Ishikawa (cell line): Measurements from ENCODE around the gene NTRK3.

Experiments used
- CEBPB ChIP-seq: IDR thresholded peaks from 2 replicates; pipeline ENCODE4 v1.6.1; 2012
- CREB1 ChIP-seq: IDR thresholded peaks from 2 replicates; pipeline ENCODE4 v1.6.1; 2012; ENCODE audit warnings: low read depth
- EGR1 ChIP-seq: IDR thresholded peaks from 2 replicates; pipeline ENCODE4 v1.6.1; 2012
- EP300 ChIP-seq: IDR thresholded peaks from 2 replicates; pipeline ENCODE4 v1.6.1; 2012; ENCODE audit warnings: borderline replicate concordance
- FOXM1 ChIP-seq: IDR thresholded peaks from 2 replicates; pipeline ENCODE4 v1.6.1; 2012; ENCODE audit warnings: low read depth, borderline replicate concordance
- NFIC ChIP-seq: IDR thresholded peaks from 2 replicates; pipeline ENCODE4 v1.6.1; 2012
- RAD21 ChIP-seq: IDR thresholded peaks from 2 replicates; pipeline ENCODE4 v1.6.1; 2012; ENCODE audit warnings: low read depth
- TAF1 ChIP-seq: IDR thresholded peaks from 2 replicates; pipeline ENCODE4 v1.6.1; 2012; ENCODE audit warnings: low read depth, mild to moderate bottlenecking
- TCF12 ChIP-seq: IDR thresholded peaks from 2 replicates; pipeline ENCODE4 v1.6.1; 2012; ENCODE audit warnings: low read depth
- TEAD4 ChIP-seq: IDR thresholded peaks from 2 replicates; pipeline ENCODE4 v1.6.1; 2012
- YY1 ChIP-seq: IDR thresholded peaks from 2 replicates; pipeline ENCODE4 v1.6.1; 2012; ENCODE audit warnings: low read depth
- ZBTB7A ChIP-seq: IDR thresholded peaks from 2 replicates; pipeline ENCODE4 v1.6.1; 2012; ENCODE audit warnings: low read depth
- TF ChIP-seq, protein P1 (sequence below): IDR thresholded peaks from 2 replicates; pipeline ENCODE4 v1.6.1; 2012
- TF ChIP-seq, protein P2 (sequence below): IDR thresholded peaks from 2 replicates; pipeline ENCODE4 v1.6.1; 2012
- TF ChIP-seq, protein P3 (sequence below): IDR thresholded peaks from 2 replicates; pipeline ENCODE4 v1.6.1; 2012; ENCODE audit warnings: low read depth, mild to moderate bottlenecking

The NTRK3 gene

DNA sequence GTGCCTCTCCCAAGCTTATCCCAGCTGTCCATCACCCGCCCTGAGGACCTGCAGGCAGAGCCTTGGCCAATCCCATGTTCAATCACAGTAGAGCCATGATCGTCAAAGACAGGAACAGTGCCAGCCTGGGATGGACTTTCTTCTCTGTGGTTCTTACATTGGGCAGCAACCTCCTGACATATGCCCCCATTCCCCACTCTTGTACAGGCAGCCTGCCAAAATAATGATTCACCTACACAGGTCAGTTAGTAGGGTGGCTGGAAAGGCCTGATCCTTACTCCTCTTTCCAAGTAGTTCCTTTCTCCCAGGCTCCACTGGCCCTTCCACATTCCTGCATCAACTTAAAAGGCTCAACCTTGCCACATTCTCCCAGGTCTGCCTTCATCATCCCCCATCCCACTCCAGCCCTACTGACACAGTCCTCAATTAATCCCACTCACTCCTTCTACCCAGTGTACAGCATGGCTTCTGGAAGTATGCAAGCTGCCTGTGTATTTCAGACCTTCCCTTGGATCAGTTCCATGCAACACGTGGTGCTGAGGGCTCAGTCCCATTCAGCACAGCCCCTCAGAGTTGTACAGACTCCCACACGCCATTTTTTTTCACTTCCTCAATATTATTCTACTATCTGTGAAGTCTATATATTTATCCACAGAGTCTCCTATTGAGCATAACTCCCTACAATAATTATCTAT, 189.8 kb downstream of the NTRK3 start:
- no peak for TF ChIP-seq TEAD4
- TF ChIP-seq CREB1, result no peak
- no peak for TF ChIP-seq EP300
- TF ChIP-seq, protein P1, sequence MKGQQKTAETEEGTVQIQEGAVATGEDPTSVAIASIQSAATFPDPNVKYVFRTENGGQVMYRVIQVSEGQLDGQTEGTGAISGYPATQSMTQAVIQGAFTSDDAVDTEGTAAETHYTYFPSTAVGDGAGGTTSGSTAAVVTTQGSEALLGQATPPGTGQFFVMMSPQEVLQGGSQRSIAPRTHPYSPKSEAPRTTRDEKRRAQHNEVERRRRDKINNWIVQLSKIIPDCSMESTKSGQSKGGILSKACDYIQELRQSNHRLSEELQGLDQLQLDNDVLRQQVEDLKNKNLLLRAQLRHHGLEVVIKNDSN, result no peak
- TF ChIP-seq YY1, result no peak
- TF ChIP-seq RAD21, result no peak
- no peak for TF ChIP-seq FOXM1
- no peak for TF ChIP-seq CEBPB
- TF ChIP-seq TCF12, result no peak
- TF ChIP-seq TAF1, result no peak
- no peak for TF ChIP-seq NFIC
- no peak for TF ChIP-seq ZBTB7A
- TF ChIP-seq, protein P2, sequence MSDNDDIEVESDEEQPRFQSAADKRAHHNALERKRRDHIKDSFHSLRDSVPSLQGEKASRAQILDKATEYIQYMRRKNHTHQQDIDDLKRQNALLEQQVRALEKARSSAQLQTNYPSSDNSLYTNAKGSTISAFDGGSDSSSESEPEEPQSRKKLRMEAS, result no peak
- TF ChIP-seq, protein P3, sequence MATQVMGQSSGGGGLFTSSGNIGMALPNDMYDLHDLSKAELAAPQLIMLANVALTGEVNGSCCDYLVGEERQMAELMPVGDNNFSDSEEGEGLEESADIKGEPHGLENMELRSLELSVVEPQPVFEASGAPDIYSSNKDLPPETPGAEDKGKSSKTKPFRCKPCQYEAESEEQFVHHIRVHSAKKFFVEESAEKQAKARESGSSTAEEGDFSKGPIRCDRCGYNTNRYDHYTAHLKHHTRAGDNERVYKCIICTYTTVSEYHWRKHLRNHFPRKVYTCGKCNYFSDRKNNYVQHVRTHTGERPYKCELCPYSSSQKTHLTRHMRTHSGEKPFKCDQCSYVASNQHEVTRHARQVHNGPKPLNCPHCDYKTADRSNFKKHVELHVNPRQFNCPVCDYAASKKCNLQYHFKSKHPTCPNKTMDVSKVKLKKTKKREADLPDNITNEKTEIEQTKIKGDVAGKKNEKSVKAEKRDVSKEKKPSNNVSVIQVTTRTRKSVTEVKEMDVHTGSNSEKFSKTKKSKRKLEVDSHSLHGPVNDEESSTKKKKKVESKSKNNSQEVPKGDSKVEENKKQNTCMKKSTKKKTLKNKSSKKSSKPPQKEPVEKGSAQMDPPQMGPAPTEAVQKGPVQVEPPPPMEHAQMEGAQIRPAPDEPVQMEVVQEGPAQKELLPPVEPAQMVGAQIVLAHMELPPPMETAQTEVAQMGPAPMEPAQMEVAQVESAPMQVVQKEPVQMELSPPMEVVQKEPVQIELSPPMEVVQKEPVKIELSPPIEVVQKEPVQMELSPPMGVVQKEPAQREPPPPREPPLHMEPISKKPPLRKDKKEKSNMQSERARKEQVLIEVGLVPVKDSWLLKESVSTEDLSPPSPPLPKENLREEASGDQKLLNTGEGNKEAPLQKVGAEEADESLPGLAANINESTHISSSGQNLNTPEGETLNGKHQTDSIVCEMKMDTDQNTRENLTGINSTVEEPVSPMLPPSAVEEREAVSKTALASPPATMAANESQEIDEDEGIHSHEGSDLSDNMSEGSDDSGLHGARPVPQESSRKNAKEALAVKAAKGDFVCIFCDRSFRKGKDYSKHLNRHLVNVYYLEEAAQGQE, result no peak

DNA sequence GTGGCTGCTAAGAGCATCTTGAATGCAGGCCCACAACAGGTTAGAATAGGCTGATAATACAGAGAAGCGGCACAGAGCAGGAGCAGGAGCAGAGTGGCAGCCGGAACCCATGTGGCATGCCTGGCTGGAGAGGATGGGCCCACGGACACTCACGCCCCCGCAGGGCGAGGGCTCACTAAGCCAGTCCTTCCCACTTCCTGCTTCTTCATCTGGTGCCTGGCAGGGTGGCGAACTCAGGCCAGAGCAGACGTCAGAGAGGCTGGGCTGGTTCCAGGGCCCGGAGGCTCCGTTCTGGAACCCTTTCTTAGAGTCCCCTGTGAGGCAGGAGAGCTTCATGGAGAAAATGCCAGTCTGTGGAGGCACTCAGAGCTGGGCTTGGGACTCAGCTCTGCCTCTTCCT, 195.1 kb downstream of the NTRK3 start:
- TF ChIP-seq EGR1 (no peak), TAF1 (no peak), YY1 (no peak), FOXM1 (no peak), TCF12 (no peak), RAD21 (no peak), EP300 (no peak), CEBPB (no peak), ZBTB7A (no peak), CREB1 (no peak), TEAD4 (no peak), NFIC (no peak)
- TF ChIP-seq, protein P2, result no peak
- TF ChIP-seq, protein P3, result no peak
- TF ChIP-seq, protein P1, result no peak

DNA sequence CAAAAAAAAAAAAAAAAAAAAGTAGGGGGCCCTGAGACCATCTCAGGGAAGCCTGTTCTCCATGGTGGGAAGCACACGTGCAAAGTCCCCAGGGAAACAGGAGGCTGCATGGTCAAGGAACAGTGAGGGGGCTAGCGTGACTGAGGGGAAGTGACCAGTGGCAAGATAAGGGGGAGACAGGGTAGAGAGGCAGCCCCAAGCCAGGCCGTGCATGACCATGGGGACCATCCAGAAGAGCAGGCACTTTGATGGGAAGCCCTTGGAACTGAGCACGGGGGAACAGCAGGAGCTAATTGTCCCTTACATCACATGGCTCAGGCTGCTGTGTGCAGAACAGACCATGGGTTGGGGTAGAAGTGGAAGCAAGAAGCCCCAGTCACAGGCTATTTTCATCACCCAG, 196.2 kb downstream of the NTRK3 start:
- no peak for TF ChIP-seq YY1
- no peak for TF ChIP-seq ZBTB7A
- TF ChIP-seq TCF12, result no peak
- TF ChIP-seq, protein P2, result no peak
- TF ChIP-seq CEBPB, result no peak
- no peak for TF ChIP-seq TAF1
- TF ChIP-seq, protein P3, result no peak
- TF ChIP-seq TEAD4, result no peak
- TF ChIP-seq EP300, result no peak
- TF ChIP-seq RAD21, result no peak
- no peak for TF ChIP-seq EGR1
- TF ChIP-seq NFIC, result no peak
- TF ChIP-seq, protein P1, result no peak
- TF ChIP-seq FOXM1, result no peak
- TF ChIP-seq CREB1, result no peak
